ENCODE results near the gene CAAP1.
"Not testable (repeated sequence)": the region's sequence is repeated elsewhere in the genome, so short reads cannot be mapped to it uniquely, and the experiment has no call there.

Gene CAAP1

GRCh38 chr9:26892251-26893029 lies at the start of gene CAAP1:
Gene CAAP1, minus strand, starts transcription at chr9:26892802. Its CDS starts 87 bp downstream, at chr9:26892715.
- DNase-seq, result peak; percentile 97

GRCh38 chr9:26940779-26941178 lies 48.2 kb upstream of the CAAP1 start:
- DNase-seq, result no peak

GRCh38 chr9:26939955-26940711 lies 47.5 kb upstream of the CAAP1 start:
- DNase-seq, result no peak

GRCh38 chr9:26937816-26938371 lies 45.3 kb upstream of the CAAP1 start:
- DNase-seq, result no peak

- no peak for DNase-seq
These were observed 43.2 kb upstream of the CAAP1 start for GRCh38 chr9:26935847-26936246.

GRCh38 chr9:26928902-26929495 lies 36.4 kb upstream of the CAAP1 start:
- DNase-seq, result no peak

GRCh38 chr9:26925609-26926008 lies 33.0 kb upstream of the CAAP1 start:
- no peak for DNase-seq

GRCh38 chr9:26919698-26920097 lies 27.1 kb upstream of the CAAP1 start:
- DNase-seq, result no peak

GRCh38 chr9:26913138-26913668 lies 20.6 kb upstream of the CAAP1 start:
- DNase-seq, result no peak

- no peak for DNase-seq
These were observed 12.1 kb upstream of the CAAP1 start for GRCh38 chr9:26904671-26905070.

GRCh38 chr9:26904070-26904469 lies 11.5 kb upstream of the CAAP1 start:
- DNase-seq, result no peak

GRCh38 chr9:26893030-26893676 lies 551 bp upstream of the CAAP1 start:
- DNase-seq, result no peak

GRCh38 chr9:26891726-26892125 lies 876 bp downstream of the CAAP1 start:
- DNase-seq, result no peak

GRCh38 chr9:26888271-26888670 lies 4.3 kb downstream of the CAAP1 start:
- no peak for DNase-seq

GRCh38 chr9:26882154-26882553 lies 10.4 kb downstream of the CAAP1 start:
- DNase-seq, result no peak

GRCh38 chr9:26880262-26880661 lies 12.3 kb downstream of the CAAP1 start:
- DNase-seq, result no peak

- DNase-seq, result not testable (repeated sequence)
These were observed 17.4 kb downstream of the CAAP1 start for GRCh38 chr9:26875155-26875554.

GRCh38 chr9:26870292-26870691 lies 22.3 kb downstream of the CAAP1 start:
- no peak for DNase-seq

GRCh38 chr9:26863074-26863473 lies 29.5 kb downstream of the CAAP1 start:
- DNase-seq, result no peak

GRCh38 chr9:26856413-26857032 lies 36.1 kb downstream of the CAAP1 start:
- peak; percentile 56 for DNase-seq

- no peak for DNase-seq
These were observed 41.6 kb downstream of the CAAP1 start for GRCh38 chr9:26850995-26851394.

GRCh38 chr9:26833792-26834191 lies 58.8 kb downstream of the CAAP1 start:
- no peak for DNase-seq
